ENCODE measurements around the gene EIF5AL1.
"Not testable (repeated sequence)": the region's sequence is repeated elsewhere in the genome, so short reads cannot be mapped to it uniquely, and the experiment has no call there.

EIF5AL1 gene

DNA sequence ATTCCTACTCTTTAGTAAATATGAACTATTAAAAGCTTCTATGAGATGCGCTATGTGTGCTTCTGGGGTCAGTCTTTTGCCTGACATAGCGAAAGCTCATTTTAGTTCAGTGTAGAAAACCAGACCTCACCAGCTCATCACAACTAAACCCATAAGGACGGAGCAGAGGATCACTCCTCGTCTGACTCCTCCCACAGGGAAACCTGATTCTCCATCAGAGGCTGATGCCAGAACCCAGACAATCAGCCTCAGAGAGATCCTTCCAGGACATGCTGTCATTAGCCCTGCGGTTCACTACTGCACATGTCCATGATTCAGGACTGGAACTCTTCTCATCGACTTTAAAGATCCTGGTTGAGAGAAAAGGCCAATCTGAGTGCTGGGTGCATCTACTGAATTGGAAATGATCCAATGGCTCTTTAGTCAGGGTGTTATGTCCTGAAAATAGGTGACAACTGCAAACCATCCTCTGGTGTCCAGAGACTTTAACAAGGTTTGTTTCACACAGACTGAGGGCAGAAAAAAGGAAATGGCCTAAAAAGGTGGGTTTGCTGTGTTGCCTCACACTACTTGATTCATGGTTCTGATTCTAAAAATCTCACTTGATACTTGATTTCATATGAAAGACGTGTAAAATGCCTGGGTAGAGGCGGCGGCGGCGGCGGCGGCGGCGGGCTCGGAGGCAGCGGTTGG lies at the start of gene EIF5AL1:
TSS of gene EIF5AL1 (plus strand) at position 643 of the 693 bp plus-strand sequence. CDS start 117 bp downstream, outside the sequence.
- not testable (repeated sequence) for ATAC-seq

DNA sequence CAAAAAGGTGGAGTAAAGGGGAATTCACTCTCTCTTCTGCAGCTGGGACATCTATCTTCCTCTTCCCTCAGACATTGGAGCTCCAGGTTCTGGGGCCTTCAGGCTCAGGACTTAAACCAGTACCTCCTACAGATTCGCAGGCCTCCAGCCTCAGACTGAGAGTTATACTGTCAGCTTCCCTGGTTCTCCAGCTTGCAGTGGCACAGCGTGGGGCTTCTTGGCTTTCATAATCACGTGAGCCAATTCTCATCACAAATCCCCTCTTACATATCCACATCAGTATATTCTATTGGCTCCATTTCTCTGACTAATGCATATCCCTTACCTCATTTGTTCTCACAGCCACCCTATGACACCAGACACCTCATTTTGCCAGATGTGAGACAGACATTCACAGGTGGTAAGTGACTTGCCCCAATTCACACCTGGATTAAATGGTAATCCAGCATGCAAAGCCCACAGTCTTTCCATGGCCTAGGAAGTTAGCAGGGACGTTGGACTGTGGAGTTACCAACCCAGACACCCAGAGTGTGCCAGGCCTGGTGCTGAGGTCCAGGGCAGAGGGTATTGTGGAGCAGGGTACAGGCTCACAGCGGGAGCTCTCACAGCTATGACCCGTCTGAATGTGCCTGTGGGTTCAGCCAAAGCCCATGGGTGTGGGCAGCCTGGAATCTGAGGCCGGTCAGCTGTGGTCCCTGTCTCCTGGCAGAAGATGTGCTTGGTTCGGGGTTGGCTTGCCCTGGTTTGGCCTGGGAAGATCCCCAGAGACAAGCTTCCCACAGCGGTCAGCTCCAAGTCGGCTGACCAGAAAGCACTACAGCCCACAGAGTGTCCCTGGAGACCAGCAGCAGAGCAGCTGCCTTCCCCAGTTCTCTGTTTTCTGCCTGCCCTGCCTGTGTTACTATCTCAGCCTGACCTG lies 48.5 kb upstream of the EIF5AL1 start:
- DNase-seq (no peak), ATAC-seq (no peak)

More for the DNA sequence above, at the start of gene EIF5AL1:
- not testable (repeated sequence) for DNase-seq

DNA sequence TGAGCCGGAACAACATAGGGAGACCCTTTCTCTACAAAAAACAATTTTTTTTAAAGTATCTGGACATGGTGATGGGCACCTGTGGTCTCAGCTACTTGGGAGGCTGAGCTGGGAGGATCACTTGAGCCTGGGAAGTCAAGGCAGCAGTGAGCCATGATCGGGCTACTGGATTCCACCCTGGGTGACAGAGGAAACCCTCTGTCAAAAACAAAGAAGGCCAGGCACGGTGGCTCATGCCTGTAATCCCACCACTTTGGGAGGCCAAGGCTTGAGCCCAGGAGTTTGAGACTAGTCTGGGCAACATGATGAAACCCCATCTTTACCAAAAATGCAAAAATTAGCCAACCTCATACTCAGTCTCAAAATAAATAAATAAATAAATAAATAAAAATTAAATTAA lies 47.0 kb upstream of the EIF5AL1 start:
- DNase-seq (no peak), ATAC-seq (no peak)

DNA sequence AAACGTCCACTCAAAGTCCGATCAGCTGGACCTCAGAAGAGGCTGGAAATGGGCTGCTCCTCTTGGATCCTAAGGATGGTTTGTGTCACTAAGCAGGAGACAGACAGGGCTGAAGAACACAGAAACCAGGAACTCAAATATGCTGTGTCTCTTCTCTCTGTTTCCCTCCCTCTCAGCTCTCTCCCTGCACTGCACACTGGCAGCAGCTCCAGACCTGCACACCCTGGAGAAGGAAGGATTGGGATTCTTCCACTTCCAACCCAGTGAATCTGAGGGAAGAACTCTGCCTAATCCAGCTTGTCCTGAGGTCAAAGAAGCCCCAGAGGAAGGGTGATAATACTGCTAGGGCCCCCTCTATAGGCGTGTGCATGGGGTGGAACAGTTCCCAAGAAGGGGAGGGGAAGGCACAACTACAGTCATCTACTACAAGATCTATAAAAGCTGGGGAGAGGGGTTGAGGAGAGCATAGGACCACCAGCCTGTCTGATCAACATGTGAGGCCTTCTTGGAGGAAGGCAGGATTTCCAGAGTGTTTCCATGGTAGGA lies 44.2 kb upstream of the EIF5AL1 start:
- no peak for DNase-seq
- no peak for ATAC-seq

DNA sequence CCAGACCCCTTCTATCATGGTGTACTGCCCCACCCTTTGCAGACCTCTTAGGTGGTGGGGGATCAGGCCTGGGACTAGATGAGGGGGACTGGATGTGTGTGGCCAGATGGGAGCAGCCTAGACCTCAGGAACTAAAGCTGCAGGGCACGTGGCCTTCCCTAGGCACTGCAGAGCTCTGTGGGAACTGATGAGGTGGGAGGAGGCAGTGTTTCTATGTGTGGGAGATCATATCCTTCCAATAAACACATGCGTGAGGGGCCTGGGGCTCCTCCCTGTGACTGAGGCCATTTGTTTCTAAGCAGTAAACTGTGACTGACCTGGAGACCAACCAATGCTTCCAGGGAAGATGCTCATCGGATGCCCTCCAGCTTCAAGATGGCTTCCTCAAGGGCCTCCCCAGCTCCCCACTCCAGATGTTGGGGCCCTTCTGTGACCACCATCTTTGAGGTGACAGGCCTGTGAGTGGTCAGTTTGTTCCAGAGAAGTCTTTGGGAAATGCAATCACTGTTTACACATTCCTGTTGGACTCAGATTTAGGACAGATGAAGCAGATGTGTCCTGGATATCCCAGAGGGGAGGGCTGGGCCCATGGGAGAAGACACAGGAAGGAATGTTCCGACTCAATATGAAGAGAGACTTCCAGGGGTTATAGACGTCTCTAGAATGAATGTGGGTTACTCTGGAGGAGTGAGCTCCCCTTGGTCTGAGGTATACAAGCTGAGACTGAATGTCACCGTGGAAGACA lies 43.3 kb upstream of the EIF5AL1 start:
- DNase-seq, result no peak
- ATAC-seq, result no peak

DNA sequence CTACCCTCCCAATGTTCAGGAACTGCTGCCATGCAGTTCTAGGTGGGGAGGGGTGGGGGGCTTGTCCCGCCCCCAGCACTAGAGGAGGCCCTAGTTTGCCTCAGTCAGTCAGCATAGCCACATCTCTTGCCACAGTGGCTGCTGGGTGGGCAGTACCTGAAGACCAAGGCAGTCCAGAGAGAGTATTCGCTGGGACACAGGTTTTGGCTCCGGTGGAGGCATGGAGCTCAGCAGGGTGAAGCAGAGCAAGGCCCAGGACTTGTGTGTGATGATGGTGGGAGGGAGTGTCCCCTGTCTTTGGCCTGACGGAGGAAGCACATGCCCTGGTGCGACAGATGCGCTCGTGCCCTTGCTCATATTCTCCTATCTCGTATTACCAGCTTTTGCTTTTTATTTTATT lies 42.2 kb upstream of the EIF5AL1 start:
- ATAC-seq (no peak), DNase-seq (no peak)

DNA sequence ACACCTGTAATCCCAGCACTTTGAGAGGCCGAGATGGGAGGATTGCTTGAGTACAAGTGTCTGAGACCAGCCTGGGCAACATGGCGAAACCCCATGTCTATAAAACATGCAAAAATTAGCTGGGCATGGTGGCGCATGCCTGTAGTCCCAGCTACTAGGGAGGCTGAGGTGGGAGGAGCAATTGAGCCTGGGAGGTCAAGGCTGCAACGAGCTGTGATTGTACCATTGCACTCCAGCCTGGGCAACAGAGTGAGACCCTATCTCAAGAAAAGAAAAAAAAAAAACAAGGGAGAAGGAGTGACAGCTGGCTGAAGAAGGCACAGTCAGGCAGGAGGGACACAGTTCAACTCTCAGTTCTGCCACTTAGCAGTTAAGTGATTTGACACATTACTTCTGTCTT lies 40.6 kb upstream of the EIF5AL1 start:
- no peak for ATAC-seq
- DNase-seq, result no peak

DNA sequence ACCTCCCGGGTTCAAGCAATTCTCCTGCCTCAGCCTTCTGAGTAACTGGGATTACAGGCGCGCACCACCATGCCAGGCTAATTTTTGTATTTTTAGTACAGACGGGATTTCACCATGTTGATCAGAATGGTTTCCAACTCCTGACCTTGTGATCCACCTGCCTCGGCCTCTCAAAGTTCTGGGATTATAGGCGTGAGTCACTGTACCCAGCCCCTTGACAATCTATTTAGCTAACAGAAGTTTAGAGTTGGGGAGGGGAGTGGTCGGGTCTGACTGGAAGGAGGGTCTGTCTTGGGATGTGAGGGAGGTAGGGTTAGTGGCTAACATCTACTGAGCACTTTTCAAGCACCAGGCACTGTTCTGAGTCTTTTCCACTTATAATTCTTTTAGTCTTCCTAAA lies 39.9 kb upstream of the EIF5AL1 start:
- no peak for ATAC-seq

DNA sequence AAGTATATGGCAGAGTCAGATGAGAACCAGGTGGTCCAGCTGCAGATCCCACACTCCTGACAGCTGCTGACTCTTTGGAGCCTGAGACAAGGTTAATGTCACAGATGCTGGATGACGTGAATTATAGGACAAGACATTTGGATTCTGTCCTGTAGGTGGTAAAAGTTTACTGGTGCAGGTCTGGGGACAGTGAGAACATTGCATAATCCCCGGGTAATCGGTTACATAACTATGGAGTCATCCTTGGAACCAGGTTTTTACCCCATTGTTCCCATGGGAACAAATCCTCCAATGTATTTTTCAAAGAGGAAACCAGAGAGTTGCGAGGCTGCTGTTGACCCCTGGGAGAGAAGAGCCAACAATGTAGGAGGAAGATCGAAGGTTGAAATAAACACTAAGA lies 39.4 kb upstream of the EIF5AL1 start:
- ATAC-seq (no peak), DNase-seq (no peak)

More for the DNA sequence above, 39.9 kb upstream of the EIF5AL1 start:
- DNase-seq, result no peak

DNA sequence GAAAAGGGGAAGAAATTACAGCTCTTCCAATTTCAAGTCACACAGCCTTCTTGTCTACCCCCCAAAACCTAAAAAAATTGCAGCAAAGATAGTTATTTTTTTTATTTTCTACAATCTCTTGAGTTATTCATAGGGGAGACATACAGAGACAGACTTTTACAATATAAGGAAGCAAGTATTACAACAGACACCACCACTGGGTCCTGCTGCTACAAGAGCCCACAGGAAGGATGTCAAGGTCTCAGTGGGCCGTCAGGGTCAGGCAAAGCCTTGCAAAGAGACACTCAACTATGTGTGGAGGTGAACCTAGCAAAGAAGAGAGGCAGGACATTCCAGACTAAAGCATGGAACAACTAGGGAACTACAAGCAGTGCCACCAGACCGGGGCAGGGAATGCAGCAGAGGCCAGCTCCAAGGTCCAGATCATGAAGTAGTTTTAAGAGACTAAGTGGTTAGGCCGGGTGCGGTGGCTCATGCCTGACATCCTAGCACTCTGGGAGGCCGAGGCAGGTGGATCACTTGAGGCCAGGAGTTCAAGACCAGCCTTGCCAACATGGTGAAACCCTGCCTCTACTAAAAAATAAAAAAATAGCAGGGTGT lies 38.7 kb upstream of the EIF5AL1 start:
- DNase-seq, result no peak
- ATAC-seq, result peak; percentile 19

DNA sequence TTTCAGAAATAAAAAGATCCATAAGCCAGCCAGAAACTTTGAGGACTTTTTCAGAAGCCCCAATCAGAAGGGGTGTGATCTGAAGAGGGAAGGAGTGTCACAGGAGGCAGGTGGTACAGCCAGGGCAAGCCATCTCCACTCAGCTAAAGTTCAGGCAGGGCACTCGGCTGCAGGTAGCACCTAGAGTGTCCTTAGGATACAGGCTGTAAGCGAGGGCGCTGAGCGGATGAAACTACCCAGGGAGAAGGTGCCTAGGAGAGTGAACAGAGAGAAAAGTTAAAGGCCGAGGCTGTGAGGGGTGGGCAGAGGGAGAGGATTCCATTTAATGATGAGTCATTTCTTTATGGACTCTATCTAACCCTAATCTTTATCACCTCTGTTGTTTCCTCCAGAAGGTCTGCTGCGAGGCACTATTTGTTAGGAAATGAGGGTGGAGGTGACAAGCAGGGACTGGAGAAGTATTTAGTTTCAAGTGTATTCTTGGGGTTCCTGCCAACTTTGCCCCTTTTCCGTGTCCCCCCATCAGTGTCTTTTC lies 37.1 kb upstream of the EIF5AL1 start:
- no peak for DNase-seq

DNA sequence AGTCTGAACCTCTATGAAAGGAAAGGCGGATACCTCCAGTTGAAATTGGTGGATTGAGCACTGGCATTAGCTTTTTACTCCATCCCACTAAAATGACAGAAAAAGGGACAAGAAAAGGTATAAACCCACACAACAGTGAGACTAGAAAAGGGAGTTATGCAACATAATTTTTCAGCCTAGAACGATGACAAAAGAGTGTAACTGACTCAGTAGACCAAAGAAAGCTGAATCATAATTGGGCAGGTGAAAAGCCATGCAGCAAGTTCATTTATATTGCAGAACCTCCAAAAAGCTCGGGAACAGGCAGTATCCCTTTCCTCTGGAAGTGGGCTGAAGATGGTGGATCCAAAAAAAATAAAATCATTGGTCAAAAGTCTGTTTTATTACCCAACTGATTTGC lies 36.5 kb upstream of the EIF5AL1 start:
- DNase-seq, result no peak
- no peak for ATAC-seq

More for the DNA sequence above, 37.1 kb upstream of the EIF5AL1 start:
- no peak for ATAC-seq

DNA sequence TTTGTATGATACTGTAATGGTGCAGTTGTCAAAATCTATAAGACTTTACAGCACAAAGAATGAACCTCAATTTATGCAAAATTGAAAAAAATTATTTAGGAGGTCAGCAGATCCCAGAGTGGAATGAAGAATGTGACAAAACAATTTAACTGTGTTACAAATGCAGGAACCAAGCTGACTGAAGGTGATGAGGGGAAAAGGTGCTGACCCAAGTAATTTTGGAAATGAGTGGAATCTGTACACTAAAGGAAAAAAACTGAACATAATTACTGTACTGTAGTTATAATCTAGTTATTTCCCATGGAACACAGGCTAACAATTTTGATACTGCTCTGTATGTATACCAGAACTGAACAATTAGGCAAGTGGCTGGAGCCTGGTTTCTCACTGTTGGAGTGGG lies 35.7 kb upstream of the EIF5AL1 start:
- DNase-seq (no peak), ATAC-seq (no peak)

DNA sequence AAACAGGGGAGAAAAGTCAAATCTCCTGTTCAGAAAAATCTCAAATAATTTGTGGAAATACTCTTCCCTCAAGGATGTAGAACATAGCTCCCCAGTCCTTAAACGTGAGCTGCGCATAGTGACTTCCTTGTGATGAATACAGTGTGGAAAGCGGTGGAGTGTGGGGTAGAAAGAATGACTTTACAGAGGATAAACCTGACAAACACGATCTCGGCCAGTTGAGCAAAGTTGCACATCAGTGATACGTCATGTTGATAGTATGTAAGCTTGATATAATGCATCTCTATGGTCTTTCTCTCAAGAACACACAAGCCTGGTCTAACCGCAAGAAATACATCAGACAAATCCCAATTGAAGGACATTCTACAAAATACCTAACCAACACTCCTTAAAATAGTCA lies 34.9 kb upstream of the EIF5AL1 start:
- DNase-seq (no peak), ATAC-seq (no peak)

DNA sequence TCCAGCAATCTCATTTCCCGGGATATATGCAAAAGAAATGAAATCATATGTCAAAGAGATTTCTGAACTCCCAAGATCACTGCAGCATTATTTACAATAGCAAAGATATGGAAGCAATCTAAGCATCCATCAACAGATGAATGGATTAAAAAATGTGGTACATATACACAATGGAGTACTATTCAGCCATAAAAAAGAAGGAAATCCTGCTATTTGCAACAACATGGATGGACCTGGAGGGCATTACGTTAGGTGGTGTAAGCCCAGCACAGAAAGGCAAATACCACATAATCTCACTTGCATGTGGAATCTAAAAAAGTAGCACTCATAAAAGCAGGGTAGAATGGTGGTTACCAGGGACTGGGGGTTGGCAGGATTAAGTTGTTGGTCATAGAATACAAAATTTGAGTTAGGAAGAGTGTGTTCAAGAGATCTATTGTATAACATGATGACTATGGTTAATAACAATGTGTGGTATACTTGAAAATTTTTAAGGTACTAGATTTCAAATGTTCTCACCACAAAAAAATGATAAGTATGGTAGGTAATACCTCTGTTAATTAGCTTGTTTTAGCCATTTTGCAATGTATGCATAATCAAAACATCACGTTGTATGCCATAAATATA lies 32.9 kb upstream of the EIF5AL1 start:
- DNase-seq, result no peak
- ATAC-seq, result no peak

DNA sequence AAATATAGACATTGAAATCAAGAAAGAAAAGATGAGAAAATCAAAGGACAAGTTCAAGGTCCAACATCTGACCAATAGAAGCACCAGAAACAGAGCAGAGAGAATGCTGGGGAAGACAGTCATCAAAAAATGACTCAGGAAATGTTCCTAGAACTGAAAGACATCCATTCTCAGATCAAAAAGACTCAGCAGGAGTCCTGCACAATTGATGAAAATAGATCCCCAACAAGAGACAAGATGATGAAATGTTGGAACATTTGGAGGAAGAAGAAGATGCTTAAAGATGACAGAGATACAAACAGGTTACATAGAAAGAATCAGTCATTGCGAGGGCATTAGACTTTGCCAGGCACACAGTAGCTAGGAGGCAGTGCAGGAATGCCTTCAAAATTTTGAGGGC lies 30.0 kb upstream of the EIF5AL1 start:
- no peak for ATAC-seq
- no peak for DNase-seq

DNA sequence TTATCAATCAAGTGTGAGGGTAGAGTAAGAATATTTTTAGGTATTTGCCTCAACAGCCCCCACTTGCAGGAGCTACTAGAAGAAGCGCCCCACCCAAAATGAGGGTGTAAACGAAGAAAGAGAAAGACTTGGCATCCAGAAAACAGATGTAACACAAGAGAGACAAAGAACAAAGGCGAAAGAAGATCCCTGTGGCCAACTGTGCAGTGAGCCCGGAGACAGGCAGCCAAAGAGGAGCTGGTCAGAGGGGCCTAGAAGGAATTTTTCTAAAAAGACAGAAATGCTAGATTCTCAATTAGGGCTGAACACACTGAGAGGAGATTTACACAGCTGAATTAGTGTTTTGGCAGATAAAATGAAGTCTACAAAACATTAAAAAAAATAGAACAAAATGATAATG lies 29.6 kb upstream of the EIF5AL1 start:
- ATAC-seq (no peak), DNase-seq (no peak)

DNA sequence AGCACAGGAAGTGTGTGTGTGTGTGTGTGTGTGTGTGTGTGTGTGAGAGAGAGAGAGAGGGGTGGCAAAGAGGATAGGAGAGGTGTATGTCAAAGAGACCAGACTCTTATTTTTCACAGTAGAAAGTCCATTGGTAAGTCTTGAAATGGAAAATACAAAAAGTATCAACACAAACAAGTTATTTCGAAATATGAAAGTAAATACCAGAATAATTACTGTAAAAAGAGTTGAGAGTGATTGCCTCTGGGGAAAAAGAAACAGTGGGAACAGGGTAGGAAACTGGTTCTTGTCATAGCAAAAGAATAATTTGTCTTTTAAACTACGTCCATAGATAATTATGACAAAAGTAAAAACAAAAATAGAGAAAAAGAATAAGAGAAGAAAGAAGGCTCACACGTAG lies 29.0 kb upstream of the EIF5AL1 start:
- DNase-seq, result no peak

DNA sequence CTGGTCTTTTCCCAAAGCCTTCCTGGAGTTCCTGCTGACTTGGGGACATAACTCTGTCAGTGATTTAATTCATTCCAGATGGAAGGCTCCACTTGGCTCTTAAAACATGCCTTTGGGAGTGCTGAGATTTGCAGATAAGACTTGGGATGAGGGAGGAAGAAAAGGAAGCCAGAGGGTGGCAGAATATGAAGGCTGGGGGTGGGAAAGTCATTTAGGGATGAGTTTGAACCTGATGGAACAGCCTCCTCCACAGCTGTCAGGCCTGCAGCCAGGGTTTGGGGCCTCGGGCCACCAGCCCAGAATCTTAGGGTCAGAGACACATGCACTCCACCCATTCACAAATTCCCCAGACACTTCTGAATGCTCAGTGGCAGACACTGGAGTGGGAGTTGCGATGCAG lies 28.4 kb upstream of the EIF5AL1 start:
- ATAC-seq (no peak), DNase-seq (no peak)

More for the DNA sequence above, 29.0 kb upstream of the EIF5AL1 start:
- ATAC-seq, result no peak

DNA sequence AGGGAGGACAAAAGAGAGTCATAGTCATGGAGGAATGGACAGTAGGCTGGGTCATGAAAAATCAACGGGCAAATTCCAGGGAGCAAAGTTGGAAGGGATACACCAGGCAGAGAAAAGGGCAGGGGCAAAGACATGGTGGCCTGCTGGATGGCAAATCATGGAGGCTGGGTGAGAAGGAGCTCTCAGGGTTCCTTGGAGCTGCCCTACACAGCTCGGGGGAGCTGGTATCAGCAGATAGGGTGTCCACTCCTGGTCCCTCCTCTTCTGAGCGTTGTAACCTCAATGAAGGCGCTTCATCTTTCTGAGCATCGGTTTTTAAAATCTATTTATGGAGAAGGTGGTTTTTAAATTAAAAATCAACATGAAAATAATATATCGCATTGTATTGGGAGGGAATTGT lies 27.9 kb upstream of the EIF5AL1 start:
- ATAC-seq, result no peak
- DNase-seq, result no peak

Measured in stimulated activated naive CD8-positive, alpha-beta T cell treated with anti-CD3 and anti-CD28 coated beads, Interleukin-15, Interleukin-2, amounts not matched to agents 100 U/mL and 50 U/mL, for 24 hours (primary cell).